ENCODE measurements around the gene FGD6.
"Not testable (repeated sequence)": the region's sequence is repeated elsewhere in the genome, so short reads cannot be mapped to it uniquely, and the experiment has no call there.

GRCh38 chr12:95239835-95240234 is 22.6 kb upstream of the FGD6 start:
- TF ChIP-seq CTCF, POLR2A (IDR thresholded peaks at IDR 0.05): not testable (repeated sequence)

All from testis (tissue), 2 donors.